Measurements from ENCODE around the gene GDI1.

The GDI1 gene

DNA sequence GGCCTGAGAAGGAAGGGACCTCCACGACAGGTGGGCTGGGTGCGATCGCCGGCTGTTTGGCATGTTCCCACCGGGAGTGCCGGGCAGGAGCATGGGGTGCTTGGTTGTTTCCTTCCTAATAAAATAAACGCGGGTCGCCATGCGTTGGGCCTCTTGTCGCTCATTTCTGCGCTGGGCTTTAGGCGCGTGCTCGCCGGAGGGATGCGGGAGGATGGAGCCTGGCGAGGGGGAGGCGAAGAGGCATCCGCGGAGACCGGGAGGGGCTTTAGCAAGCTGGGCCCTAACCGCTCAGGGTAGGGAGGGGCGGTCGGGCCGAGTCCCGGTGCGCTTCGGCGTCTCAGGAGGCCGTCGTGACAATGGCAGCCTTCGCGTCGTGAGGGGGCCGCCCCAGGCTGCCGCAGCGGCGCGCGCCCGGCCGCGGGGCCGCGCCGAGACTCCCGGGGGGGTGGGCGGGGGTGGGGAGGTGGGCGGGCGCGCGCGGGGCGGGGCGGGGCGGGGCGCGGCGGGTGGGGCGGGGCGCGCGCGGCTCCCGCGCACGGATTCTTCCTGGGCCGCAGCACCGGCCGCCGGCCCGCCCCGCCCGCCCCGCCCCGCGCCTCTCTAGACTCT, 476 bp upstream of the GDI1 start:
- DNase-seq (ENCODE audit: low read depth, low spot score) = no peak

DNA sequence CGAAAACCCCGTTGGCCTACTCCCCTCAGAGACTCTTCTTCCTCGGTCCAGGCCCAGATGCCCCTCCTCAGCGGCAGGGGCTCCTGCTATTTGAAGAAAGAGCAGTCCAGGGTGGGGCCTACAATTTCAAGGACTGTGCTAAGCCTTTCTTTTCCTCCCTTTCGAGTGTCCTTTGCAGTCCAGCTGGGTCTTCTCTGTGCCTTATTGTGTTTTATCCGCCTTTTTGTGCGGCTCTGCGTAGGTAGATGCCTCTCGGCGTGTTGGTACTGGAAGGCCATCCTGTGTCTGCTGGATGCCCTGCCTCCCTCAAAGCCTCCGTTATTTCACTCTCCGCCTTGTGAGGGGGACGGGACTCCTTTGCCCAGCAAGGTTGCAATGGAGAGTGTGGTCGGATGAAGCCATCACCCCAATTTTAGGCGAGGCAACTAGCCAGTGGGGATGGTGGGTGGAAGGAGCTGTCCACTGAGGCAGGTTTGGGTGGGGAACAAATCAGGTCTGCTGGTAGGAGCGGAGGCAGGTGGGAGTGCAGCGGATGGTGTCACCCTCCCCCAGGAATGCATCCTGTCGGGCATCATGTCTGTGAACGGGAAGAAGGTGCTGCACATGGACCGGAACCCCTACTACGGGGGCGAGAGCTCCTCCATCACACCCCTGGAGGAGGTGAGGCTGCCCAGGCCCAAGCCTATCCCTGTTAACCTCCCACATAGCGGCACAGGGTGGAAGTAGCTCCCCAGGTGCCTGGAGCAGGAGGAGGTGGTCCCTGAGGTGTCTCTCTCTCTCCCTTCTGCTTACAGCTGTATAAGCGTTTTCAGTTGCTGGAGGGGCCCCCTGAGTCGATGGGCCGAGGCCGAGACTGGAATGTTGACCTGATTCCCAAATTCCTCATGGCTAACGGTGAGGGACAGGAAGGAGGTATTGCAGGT, 1.3 kb downstream of the GDI1 start:
- no peak for DNase-seq (ENCODE audit: low read depth, low spot score)

DNA sequence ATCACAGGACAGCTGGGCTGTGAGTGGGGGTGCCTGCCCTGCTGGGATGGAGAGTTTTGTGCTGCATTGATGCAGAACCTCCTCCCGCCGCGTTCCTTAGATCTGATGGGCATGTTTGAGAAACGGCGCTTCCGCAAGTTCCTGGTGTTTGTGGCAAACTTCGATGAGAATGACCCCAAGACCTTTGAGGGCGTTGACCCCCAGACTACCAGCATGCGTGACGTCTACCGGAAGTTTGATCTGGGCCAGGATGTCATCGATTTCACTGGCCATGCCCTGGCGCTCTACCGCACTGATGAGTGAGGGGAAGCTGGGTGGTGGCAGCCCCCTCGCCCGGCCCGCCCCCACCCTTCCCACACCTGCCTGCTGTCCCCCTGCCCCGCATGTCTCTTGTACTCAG, 2.9 kb downstream of the GDI1 start:
- no peak for DNase-seq (ENCODE audit: low read depth, low spot score)

DNA sequence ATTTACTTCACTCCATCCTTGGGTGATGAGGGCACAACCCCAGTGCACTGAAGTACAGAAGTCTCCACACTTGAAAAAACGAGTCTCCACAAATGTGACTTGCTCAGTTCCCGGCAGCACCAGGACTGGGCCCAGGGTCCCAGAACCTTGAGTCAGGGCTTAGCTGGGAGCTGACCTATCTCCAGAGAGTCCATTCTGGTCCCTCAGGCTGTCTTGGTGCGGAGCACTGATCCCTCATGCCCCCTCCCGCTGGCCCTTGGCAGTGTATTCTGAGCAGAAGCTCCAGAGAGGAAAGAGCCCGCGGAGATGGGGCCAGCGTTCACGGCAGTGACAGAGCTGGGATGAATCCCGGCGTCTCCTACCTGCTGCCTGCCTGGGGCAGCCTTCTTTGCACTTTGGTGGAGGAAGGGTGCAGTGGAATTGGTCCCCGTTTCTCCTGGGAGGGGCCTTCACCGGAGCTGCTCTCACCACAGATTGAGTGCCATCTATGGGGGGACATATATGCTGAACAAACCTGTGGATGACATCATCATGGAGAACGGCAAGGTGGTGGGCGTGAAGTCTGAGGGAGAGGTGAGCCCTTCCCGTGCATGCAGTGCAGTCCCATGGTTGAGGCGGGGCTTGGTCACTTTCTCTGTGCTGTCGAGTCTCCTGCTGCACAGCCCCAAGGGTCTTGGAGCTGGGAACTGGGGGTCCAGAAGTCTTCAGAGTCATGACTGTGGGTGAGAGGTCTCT, 3.8 kb downstream of the GDI1 start:
- DNase-seq (ENCODE audit: low read depth, low spot score) = no peak

DNA sequence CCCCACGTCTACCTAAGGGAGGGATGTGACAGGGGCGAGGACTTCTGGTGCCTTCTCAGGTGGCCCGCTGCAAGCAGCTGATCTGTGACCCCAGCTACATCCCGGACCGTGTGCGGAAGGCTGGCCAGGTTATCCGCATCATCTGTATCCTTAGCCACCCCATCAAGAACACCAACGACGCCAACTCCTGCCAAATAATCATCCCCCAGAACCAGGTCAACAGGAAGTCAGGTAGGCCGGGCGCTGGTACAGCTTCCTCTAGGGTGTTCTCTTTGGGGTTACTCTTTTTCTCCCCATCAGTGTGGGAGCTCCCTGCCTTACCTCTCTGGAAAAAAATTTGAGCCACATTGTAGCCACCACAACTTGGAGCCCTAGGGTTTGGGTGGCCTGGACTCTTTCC, 4.6 kb downstream of the GDI1 start:
- DNase-seq (ENCODE audit: low read depth, low spot score) = no peak

DNA sequence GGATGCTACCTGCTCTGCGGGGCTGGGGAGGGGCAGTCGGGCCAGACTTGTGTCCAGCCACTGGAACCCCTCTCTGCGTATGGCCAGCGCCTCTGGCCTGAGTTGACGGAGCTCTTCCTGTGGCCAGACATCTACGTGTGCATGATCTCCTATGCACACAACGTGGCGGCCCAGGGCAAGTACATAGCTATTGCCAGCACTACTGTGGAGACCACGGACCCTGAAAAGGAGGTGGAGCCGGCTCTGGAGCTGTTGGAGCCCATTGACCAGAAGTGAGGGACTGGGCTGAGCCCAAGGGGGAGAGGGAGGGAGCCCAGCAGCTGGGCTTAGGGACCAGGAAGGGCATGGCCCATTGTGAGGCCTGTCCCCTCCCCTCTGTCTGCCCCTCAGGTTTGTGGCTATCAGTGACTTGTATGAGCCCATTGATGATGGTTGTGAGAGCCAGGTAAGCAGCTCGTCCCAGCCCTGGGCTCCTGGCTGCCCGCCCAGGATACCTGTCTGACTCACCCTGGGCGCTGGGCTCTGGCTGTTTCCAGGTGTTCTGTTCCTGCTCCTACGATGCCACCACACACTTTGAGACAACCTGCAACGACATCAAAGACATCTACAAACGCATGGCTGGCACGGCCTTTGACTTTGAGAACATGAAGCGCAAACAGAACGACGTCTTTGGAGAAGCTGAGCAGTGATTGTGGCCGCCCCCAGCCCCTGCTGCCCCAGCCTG, 5.2 kb downstream of the GDI1 start:
- DNase-seq (ENCODE audit: low read depth, low spot score) = no peak

DNA sequence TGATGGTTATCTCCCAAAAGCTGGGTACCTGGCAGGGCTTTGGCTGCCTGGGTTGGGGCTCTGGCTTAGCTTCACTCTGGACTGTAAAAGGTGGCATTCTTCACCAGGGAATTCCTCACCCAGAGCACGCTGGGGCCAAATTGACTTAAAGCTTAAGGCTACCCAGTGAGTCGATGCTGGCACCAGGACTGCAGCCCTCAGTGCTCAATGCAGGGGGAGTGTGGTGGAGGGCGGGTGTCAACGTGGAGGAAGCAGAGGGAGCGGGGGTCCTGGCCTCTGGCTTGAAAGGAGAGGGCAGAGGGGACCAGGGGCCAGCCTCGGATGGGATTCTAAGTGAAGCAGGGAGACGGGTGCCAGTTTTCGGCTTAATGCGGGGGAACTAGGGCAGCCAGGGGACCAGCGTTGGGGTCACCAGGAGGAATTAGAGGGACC, 6.5 kb downstream of the GDI1 start:
- no peak for DNase-seq (ENCODE audit: low read depth, low spot score)

DNA sequence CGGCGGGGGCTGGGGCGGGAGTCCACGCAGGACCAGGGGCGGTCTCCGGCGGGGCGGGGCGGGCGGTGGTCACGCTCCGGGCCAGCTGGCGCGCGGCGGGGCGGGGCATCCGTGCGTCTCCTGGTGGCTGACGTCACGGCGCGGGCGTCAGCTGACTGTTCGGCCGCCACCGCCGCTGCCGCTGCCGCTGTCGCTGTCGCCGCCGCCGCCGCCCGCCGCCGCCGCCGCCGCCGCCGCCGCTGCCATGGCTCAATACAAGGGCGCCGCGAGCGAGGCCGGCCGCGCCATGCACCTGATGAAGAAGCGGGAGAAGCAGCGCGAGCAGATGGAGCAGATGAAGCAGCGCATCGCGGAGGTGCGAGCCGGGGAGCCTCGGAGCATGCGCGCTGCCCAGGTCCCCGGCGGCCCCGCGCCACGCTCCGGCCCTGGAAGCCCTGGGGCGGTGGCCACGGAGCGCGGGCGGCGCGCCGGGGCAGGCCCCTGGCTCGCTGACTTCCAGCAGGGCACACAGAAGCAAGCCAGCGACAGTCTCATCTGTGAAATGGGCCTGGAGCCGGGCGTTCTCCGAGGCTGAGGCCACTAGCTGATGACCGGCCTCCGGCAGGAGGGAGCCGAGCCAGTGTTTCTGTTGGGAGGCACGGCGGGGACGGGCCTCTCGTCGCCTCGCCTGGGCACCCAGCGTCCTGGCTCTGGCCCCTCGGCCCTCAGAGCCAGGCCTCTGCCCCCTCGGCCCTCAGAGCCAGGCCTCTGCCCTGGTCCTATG, 7.2 kb downstream of the GDI1 start, which contains the start of gene FAM50A:
TSS of gene FAM50A (plus strand) at position 150 of the 763 bp plus-strand sequence. CDS start at position 245, 95 bp downstream.
- DNase-seq (ENCODE audit: low read depth, low spot score) = no peak

DNA sequence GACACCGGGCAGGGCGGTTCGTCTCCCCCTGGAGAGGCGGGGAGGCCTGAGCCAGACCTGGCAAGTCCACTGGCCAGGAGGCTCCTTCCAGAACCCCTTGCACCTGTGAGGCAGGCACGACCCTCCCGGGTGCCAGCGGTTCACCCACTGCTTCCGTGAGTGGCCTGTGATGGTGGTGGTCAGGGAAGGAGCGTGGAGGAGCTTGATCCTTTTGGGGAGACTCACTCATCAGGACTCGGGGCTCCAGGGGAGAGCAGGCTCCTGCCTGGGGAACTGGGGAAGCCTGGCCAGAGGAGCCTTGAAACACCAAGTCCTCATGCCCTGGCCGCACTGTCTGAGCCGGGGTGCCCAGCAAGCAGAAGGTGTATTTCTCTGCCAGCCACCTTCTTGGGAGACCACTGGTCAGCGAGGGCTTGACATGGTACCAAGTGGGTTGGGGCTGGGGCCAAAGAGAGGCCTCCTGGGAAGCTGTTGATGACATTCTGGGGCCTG, 7.8 kb downstream of the GDI1 start:
- no peak for DNase-seq (ENCODE audit: low read depth, low spot score)

DNA sequence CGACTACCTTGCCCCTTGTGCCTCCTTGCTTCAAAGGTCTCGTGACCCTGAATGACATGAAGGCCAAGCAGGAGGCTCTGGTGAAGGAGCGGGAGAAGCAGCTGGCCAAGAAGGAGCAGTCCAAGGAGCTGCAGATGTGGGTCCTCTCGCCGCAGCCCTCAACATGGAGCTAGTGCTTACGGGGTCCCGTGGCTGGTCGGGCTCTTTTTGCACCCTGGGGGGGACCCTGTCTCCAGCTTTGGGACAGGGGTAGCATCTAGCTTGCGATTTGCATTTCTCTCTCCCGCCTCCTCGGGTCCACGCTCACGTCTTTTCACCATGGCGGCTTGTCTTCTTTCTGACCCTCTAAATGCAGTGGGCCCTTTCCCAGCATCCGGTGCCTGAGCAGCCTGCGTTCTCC, 8.8 kb downstream of the GDI1 start:
- DNase-seq (ENCODE audit: low read depth, low spot score) = no peak

DNA sequence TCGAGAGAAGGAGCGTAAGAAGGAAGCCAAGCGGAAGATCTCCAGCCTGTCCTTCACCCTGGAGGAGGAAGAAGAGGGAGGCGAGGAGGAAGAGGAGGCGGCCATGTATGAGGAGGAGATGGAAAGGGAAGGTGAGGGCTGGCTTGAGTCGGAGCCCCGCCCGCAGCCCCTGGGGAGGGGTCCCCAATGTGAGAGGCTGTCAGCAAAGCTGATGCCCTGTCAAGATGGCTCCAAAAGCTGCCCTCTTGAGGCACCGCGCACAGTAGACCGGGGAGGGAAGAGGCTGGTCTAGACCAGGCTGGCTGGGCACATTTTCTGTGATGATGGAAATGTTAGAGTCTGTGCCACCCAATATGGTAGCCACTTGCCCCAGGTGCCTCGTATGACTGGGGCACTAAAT, 9.5 kb downstream of the GDI1 start:
- DNase-seq (ENCODE audit: low read depth, low spot score) = no peak

DNA sequence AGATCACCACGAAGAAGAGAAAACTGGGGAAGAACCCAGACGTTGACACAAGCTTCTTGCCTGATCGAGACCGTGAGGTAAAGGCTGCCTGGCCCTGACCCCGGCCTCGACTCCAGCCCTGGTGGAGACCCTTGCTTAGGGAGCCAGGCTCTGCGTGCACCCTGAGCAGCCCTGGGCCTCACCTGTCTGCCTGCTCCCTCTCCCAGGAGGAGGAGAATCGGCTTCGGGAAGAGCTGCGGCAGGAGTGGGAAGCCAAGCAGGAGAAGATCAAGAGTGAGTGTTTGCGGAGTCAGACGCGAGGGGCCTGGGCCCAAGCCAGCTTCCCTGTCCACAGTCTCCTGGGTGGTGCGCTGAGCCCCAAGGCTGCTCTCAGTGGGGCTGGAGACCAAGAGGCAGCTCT, 11.5 kb downstream of the GDI1 start:
- no peak for DNase-seq (ENCODE audit: low read depth, low spot score)

DNA sequence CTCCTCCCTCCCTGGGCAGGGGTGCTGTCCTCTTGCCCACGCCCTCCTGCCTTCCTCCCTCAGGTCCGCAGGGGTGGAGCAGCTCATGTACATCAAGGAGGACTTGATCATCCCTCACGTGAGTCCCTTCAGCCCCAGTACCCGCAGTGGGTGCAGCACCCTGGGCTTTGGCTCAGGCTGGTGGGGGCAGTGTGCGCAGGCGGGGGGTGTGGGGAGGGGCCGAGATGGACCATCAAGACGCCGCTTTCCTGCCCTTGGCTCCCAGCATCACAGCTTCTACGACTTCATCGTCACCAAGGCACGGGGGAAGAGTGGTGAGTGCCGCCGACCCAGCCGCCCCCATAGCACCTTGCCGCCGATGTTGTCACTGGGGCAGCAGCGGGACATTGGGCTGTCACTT, 12.7 kb downstream of the GDI1 start:
- DNase-seq (ENCODE audit: low read depth, low spot score) = no peak

DNA sequence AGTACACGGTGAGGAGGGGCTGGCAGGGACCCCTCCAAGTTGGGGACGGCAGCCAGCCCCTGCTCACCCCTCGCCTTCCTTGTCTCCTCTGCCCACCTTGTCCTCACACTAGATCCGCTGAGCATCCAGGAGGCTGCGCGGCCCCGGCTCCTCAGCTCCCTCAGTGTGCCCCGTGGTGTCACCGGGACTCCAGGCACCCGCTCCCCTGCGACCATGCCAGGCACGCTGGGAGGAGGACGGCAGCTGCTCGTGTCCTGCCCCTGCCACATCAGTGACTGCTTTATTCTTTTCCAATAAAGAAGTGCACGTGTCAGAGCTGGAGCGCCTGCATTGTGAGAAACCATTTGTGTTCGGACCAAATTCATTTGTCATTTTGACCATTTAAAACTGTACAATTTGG, 13.4 kb downstream of the GDI1 start:
- DNase-seq (ENCODE audit: low read depth, low spot score) = no peak

DNA sequence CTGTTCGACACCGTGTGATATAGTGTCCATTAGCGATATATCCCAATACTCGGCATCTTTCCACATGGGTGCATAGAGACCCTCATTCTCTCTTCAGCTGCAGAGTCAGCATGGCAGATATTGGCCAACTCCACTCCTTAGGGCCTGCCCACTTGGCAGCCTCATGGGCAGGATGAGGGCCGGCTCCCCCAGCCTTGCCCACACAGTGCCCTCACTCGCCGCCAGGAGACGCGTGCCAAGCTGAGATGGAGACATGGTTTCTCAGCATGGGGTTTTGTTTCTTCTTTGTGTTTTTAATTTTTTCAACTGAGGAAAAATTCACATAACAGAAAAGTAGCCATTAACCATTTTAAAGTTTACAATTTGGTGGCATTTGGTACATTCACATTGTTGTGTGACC, 15.9 kb downstream of the GDI1 start:
- DNase-seq (ENCODE audit: low read depth, low spot score) = no peak

DNA sequence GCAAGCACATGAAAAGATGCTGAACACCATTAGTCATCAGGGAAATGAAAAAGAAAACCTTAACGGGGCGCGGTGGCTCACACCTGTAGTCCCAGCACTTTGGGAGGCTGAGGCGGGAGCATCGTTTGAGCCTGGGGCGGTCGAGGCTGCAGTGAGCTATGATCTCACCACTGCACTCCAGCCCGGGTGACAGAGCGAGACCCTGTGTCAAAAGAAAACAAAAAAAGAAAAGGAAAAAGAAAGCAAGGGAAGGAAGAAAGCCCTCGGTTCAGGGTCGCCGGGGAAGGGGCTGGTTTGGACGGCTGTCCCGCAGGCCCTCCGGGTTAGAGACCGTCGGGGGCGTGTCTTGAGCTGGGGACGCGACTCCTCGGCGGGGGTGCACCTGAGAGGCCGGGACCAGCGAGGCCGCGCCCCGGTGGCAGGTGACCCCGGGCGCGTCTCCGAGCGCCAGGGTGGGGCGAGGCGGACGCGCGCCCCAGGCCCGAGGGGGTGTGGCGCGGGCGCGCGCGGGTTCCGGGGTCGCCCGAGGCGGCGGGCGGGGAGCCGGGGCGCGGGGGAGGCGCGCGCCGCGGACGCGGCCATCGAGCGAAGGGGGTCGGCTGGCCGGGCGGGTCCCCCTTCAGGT, 20.6 kb downstream of the GDI1 start:
- no peak for DNase-seq (ENCODE audit: low read depth, low spot score)

DNA sequence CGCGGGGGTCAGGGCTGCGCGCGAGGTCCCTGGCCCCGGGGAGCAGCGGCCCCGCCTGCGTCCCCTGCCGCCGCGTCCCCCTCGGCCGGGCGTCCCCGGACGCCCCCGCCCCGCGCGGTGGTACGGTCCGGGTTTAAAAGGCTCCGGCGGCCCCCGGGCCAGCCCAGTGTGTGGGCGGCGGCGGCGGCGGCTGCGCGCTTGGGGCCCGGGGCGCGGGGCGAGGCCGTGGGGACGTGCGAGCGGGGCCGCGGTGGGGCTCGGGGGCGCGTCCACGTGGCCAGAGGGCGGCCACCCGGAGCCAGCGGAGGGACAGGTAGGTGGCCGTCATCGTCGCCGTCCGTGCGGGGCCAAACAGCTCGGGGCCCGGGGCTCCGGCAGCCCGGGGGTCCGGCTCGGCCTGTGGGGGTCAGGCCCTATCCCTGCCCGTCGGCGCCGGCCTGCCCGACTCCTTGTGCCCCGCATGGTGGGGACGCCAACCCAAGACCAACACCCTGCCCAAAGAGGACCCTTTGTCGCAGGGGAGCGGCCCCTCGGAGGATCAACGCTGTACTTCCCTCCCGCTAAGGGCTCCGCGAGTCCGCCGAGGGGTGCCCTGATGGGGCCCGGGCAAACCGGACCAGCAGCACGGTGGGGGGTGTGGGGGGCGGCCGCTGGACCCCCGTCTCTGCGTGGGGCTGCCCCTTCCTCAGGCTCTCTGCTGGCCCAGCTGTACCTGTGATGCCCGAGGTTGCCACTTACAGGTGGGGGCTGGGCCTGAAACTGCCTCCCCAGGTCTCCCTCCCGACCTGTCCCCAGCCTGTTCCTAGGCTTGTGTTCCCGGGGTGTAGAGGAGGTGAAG, 21.4 kb downstream of the GDI1 start, which contains the start of gene PLXNA3:
TSS of gene PLXNA3 (plus strand) at position 166 of the 838 bp plus-strand sequence. CDS start 1,903 bp downstream, outside the sequence.
- DNase-seq (ENCODE audit: low read depth, low spot score) = no peak

DNA sequence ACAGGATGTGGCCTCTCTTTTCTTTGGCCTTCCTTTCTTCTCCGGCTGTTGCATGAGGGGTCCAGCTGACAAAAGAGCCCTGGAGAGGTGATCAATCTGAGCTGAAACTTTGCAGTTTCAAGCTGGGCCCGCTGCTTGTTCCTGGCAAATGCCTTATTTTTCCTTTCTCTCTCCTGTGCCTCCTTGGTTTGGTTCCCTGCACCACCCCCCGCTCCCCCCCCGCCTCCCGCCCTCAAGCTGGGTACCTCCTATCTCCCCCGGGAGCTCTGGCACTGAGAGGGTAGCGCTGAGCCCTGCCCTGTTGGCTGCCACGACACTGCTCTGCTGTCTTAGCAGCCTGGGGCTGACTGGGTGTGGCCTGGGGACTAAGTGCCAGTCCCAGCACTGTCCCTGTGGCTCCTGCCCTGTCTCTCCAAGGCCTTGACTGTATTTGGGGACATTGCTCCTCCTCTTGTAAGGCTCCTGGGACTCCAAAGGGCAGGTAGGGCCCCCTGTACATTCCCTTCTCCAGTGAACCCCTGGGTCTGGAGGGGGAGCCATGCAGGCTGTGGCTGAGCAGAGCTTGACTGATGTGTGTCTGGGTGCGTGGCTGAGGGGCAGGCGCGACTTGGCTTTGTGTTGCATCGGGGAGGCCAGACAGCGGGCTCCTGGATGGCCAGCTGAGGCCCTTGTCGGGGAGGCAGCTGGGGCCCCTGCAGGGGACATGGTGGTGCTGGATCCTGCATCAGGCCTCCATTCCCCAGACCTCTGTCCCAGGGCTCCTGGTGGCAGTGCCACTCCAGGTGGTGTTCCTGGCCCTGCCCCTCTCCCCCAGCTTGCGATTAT, 22.2 kb downstream of the GDI1 start:
- no peak for DNase-seq (ENCODE audit: low read depth, low spot score)

All from brain pericyte (primary cell).